Activated effector memory CD4-positive, alpha-beta T cell treated with anti-CD3 and anti-CD28 coated beads, Interleukin-2, amount 50 U/mL, for 16 hours (primary cell): ENCODE data around the gene BCL2L2.

Experiments
- DNase-seq: peaks from one replicate; pipeline ENCODE4 v3.0.0-alpha.2; 2020

The BCL2L2 gene

DNA sequence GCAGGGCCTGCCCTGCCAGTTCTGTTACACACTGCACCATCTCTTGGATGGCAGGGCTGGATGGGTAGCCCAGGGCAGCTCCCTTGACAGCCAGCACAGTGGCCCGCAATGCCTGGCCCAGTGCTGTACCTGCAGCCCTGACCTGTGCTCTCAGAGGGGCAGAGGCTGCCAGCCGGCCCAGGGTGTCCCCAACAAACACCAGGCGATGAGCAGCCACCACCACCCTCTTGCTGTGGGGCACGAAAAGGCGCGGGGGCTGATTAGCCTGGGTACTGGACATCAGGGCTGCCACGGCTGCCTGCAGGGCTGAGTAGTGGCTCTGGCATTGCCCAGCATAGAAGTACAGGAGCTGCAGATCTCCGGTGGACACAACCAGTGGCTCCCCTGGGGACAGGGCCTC, 50.6 kb downstream of the BCL2L2 start:
- no peak for DNase-seq

DNA sequence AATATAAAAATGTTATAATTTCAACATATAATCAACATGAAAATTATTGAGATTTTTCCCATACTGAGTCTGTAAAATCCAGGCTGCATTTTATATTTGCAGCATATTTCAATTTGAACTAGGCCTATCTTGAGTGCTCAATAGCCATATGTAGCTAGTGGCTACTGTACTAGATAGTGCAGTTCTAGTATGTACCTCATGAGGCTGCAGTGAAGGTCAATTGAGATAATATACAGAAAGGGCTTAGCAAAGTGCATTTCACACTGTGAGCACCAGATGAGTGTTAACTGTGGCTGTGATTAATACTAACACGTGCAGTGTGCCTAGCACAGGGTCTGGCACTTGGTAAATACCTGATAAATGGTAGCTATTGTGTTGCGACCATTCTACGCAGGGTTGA, 51.4 kb downstream of the BCL2L2 start:
- DNase-seq = no peak

DNA sequence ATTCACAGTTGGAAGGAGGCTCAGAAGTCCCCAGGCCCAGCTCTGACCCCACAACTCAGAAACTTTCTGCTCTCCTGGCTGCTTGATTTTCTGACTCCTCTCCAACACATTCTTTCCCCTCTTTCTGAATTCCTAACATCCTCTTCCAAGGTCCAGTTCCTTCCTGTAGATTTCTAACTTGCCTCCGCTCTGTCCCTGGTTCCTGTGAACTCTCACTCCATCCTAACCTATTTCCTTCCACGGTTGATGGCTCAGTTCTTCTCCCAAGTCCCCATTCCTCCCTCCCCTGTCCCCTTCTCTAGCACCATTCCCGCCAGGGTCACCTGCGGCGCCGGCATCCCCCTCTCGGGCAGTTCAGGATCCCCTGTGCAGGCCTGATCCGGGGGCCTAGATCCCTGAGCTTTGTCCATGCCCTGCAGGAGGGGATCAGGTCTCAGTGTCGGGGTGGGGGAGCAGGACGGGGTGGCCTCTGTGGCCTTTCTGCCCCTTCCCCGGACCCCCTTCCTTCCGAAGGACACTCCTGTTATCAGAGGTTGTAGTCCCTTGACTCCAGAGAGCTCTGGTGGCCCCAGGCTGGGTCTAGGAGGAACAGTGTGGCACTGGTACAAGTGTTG, 52.0 kb downstream of the BCL2L2 start:
- DNase-seq = peak; percentile 45

- DNase-seq = no peak
Observed at GRCh38 chr14:23359167-23359626, 52.6 kb downstream of the BCL2L2 start.

GRCh38 chr14:23359722-23360447, 53.3 kb downstream of the BCL2L2 start:
- peak; percentile 50 for DNase-seq

GRCh38 chr14:23360496-23360895, 53.9 kb downstream of the BCL2L2 start:
- DNase-seq = peak; percentile 56

- peak; percentile 13 for DNase-seq
Observed at GRCh38 chr14:23361320-23361719, 54.7 kb downstream of the BCL2L2 start.
